Osteocyte (in vitro differentiated cells): ENCODE data around the gene RCC1. TPM values are rescaled to one million over a fixed set of nuclear protein-coding genes. Genes with fewer than 3 reads are reported as not detected.
"Not testable (repeated sequence)": the region's sequence is repeated elsewhere in the genome, so short reads cannot be mapped to it uniquely, and the experiment has no call there.

Source experiments
- DNase-seq: peaks from one replicate; pipeline ENCODE4 v3.0.0; 2021; ENCODE audit warnings: mixed read lengths; ENCODE audit not compliant: unreplicated experiment; ENCODE audit errors: extremely low spot score
- H3K27ac Mint-ChIP-seq: one replicate; pipeline ENCODE4 v1.8.0; 2021; ENCODE audit warnings: mild to moderate bottlenecking, mixed read lengths; ENCODE audit not compliant: unreplicated experiment
- H3K27me3 Mint-ChIP-seq: one replicate; pipeline ENCODE4 v1.8.0; 2021; ENCODE audit warnings: mixed read lengths; ENCODE audit not compliant: unreplicated experiment
- H3K36me3 Mint-ChIP-seq: one replicate; pipeline ENCODE4 v1.8.0; 2021; ENCODE audit warnings: mixed read lengths; ENCODE audit not compliant: unreplicated experiment
- H3K4me1 Mint-ChIP-seq: one replicate; pipeline ENCODE4 v1.8.0; 2021; ENCODE audit warnings: mixed read lengths; ENCODE audit not compliant: unreplicated experiment
- H3K4me3 Mint-ChIP-seq: one replicate; pipeline ENCODE4 v1.8.0; 2021; ENCODE audit warnings: mild to moderate bottlenecking, moderate library complexity, mixed read lengths; ENCODE audit not compliant: unreplicated experiment
- H3K9me3 Mint-ChIP-seq: one replicate; pipeline ENCODE4 v1.8.0; 2021; ENCODE audit warnings: mixed read lengths; ENCODE audit not compliant: unreplicated experiment
- total RNA-seq: library from RNA; stranded (reverse); gene quantifications from 2 replicates; pipeline ENCODE4 v1.2.1, GENCODE V29; 2021
- TF ChIP-seq, protein P1 (sequence below): fragments of 200-600 bp; sonication (generic); IDR thresholded peaks from 2 replicates; pipeline ENCODE4 v1.5.0; 2021; ENCODE audit warnings: antibody characterized with exemption, mild to moderate bottlenecking, moderate library complexity

The RCC1 gene
- total RNA-seq, 1 donor from 2014 or later = 22.9 TPM

GRCh38 chr1:28538286-28538685 lies 32.4 kb downstream of the RCC1 start:
- Mint-ChIP-seq H3K4me3 (no peak overlapping the region), H3K9me3 (no peaks in the 10 kb centered on the region), H3K36me3 (peaks cover 9% of the 10 kb centered on the region), H3K27ac (no peak overlapping the region), H3K27me3 (no peaks in the 10 kb centered on the region), H3K4me1 (no peaks in the 10 kb centered on the region)
- TF ChIP-seq, protein P1, sequence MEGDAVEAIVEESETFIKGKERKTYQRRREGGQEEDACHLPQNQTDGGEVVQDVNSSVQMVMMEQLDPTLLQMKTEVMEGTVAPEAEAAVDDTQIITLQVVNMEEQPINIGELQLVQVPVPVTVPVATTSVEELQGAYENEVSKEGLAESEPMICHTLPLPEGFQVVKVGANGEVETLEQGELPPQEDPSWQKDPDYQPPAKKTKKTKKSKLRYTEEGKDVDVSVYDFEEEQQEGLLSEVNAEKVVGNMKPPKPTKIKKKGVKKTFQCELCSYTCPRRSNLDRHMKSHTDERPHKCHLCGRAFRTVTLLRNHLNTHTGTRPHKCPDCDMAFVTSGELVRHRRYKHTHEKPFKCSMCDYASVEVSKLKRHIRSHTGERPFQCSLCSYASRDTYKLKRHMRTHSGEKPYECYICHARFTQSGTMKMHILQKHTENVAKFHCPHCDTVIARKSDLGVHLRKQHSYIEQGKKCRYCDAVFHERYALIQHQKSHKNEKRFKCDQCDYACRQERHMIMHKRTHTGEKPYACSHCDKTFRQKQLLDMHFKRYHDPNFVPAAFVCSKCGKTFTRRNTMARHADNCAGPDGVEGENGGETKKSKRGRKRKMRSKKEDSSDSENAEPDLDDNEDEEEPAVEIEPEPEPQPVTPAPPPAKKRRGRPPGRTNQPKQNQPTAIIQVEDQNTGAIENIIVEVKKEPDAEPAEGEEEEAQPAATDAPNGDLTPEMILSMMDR = no peak
- DNase-seq = no peak

DNA sequence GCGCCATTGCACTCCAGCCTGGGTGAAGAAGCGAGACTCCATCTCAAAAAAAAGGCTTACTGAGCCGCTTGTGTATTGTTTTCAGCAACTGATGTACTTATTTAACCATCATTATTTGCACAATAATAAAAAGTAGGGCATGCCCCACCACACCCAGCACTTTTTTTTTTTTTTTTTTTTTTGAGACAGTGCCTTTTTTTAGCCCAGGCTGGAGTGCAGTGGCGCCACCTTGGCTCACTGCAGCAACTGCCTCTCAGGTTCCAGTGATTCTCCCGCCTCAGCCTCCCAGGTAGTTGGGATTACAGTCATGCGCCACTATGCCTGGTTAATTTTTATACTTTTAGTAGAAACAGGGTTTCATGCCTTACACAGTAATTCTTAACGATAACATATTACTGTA lies 34.8 kb downstream of the RCC1 start:
- no peaks in the 10 kb centered on the region for H3K9me3 Mint-ChIP-seq
- DNase-seq = no peak
- no peak overlapping the region for H3K4me3 Mint-ChIP-seq
- H3K27me3 Mint-ChIP-seq = no peaks in the 10 kb centered on the region
- peaks cover 9% of the 10 kb centered on the region for H3K36me3 Mint-ChIP-seq
- H3K27ac Mint-ChIP-seq = no peak overlapping the region
- TF ChIP-seq, protein P1 = peak; percentile 22
- H3K4me1 Mint-ChIP-seq = no peaks in the 10 kb centered on the region

GRCh38 chr1:28541414-28542015 lies 35.7 kb downstream of the RCC1 start:
- not testable (repeated sequence) for DNase-seq, H3K9me3 Mint-ChIP-seq, H3K4me3 Mint-ChIP-seq, H3K4me1 Mint-ChIP-seq, H3K36me3 Mint-ChIP-seq, H3K27me3 Mint-ChIP-seq, H3K27ac Mint-ChIP-seq

- H3K9me3 Mint-ChIP-seq = no peaks in the 10 kb centered on the region
- TF ChIP-seq, protein P1 = no peak
- no peaks in the 10 kb centered on the region for H3K27me3 Mint-ChIP-seq
- H3K27ac Mint-ChIP-seq = no peak overlapping the region
- H3K4me3 Mint-ChIP-seq = no peak overlapping the region
- no peaks in the 10 kb centered on the region for H3K36me3 Mint-ChIP-seq
- no peak for DNase-seq
- no peaks in the 10 kb centered on the region for H3K4me1 Mint-ChIP-seq
These were observed 39.4 kb downstream of the RCC1 start for GRCh38 chr1:28545246-28545628.

DNA sequence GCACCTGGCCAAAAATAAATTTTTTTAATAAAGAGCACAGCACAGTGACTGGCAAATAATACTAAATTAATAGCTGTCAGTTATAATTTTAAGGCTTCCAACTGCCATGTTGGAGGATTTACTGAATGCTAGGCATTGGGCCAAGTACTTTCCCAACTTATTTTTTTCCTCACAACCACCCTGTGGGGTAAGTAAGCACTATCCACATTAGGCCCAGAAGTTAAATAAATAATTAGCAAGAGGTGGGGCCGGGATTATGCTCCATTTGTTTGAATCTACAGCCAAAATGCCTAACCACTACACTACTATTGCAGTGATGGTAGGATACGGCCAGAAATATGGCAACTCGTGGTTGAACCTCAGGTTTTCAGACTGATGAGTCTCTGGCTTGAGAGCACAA lies 42.5 kb downstream of the RCC1 start:
- Mint-ChIP-seq H3K9me3 (no peaks in the 10 kb centered on the region), H3K27ac (no peak overlapping the region), H3K4me1 (peaks cover 5% of the 10 kb centered on the region), H3K4me3 (no peak overlapping the region), H3K27me3 (no peaks in the 10 kb centered on the region), H3K36me3 (no peaks in the 10 kb centered on the region)
- DNase-seq = no peak
- TF ChIP-seq, protein P1 = no peak

GRCh38 chr1:28551381-28551780 lies 45.5 kb downstream of the RCC1 start:
- H3K9me3 Mint-ChIP-seq = no peaks in the 10 kb centered on the region
- TF ChIP-seq, protein P1 = no peak
- peaks cover 6% of the 10 kb centered on the region for H3K36me3 Mint-ChIP-seq
- no peak overlapping the region for H3K4me3 Mint-ChIP-seq
- H3K4me1 Mint-ChIP-seq = peaks cover 14% of the 10 kb centered on the region
- H3K27ac Mint-ChIP-seq = no peak overlapping the region
- DNase-seq = no peak
- H3K27me3 Mint-ChIP-seq = no peaks in the 10 kb centered on the region
